ENCODE measurements around the gene BAHCC1.

DNA sequence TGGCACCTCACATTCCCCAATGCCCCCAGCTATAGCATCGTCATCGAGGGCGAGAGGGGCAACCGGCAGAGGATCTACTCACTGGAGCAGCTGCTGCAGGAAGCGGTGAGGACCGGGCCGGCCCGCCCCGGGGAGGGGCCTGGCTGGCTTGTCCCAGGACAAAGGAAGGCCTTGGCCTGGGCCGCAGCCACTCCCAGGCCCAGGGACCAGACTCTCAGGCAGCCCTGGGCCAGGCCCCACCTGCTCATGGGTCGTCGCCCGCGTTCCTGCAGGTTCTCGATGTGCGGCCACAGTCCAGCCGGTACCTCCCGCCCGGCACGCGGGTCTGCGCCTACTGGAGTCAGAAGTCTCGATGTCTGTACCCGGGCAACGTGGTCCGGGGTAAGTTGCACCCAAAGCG, 64.0 kb downstream of the BAHCC1 start:
- TF ChIP-seq POLR2A (IDR thresholded peaks at IDR 0.05) (no peak), POLR2AphosphoS5 (IDR thresholded peaks at IDR 0.05) (no peak), EP300 (IDR thresholded peaks at IDR 0.05) (no peak)
- TF ChIP-seq, protein P1, sequence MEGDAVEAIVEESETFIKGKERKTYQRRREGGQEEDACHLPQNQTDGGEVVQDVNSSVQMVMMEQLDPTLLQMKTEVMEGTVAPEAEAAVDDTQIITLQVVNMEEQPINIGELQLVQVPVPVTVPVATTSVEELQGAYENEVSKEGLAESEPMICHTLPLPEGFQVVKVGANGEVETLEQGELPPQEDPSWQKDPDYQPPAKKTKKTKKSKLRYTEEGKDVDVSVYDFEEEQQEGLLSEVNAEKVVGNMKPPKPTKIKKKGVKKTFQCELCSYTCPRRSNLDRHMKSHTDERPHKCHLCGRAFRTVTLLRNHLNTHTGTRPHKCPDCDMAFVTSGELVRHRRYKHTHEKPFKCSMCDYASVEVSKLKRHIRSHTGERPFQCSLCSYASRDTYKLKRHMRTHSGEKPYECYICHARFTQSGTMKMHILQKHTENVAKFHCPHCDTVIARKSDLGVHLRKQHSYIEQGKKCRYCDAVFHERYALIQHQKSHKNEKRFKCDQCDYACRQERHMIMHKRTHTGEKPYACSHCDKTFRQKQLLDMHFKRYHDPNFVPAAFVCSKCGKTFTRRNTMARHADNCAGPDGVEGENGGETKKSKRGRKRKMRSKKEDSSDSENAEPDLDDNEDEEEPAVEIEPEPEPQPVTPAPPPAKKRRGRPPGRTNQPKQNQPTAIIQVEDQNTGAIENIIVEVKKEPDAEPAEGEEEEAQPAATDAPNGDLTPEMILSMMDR (IDR thresholded peaks at IDR 0.05): no peak
